HG02840 (cell line): ENCODE data around the gene RBM4B.

Source experiments
- ATAC-seq: cut with Tn5 transposase; IDR thresholded peaks from one replicate; pipeline ENCODE4 v1.9.1; 2021; ENCODE audit warnings: mild to moderate bottlenecking, moderate library complexity, moderate number of reproducible peaks; ENCODE audit not compliant: unreplicated experiment, low FRiP score

Gene RBM4B

DNA sequence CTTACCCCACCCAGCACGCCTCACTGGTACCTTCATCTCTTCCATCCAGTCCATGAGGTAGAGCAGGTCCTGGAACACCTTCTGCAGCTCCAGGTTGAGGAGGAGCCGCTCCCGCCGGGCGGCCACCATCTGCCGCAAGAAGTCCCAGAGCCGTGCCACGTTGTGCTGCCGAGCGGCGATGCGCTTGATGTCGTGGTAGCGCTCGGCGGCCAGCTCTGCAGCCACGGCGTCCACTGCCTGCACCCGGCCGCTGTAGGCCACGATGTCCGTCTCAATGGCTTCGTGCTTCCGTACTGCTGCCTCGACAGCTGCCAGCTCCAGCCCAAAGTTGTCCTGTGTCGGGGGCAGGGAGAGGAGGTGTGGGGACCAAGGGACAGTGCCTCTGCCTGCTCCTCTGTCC, 29.8 kb upstream of the RBM4B start:
- ATAC-seq: no peak

DNA sequence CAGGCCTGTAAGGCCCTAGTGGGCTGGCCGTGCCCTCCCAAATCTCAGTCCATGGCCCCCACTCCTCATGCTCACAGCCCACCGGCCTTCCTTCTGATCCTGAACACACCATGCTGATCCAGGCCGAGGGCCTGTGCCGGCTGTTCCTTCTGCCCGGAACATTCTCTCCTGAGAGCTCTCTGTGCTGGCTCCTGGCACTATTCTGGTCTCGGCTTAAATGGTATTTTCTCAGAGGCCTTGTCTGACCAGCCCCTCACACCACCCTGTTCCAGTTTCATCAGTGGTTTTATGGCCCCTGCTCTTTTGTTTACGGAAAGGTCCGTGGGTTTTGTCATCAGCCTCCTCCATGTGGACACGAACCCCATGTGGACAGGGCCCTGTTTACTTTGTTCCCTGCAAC, 29.3 kb upstream of the RBM4B start:
- ATAC-seq: no peak

GRCh38 chr11:66705587-66706335, 28.1 kb upstream of the RBM4B start:
- ATAC-seq: no peak

- ATAC-seq: no peak
Measured at GRCh38 chr11:66704659-66705360, 27.1 kb upstream of the RBM4B start.

DNA sequence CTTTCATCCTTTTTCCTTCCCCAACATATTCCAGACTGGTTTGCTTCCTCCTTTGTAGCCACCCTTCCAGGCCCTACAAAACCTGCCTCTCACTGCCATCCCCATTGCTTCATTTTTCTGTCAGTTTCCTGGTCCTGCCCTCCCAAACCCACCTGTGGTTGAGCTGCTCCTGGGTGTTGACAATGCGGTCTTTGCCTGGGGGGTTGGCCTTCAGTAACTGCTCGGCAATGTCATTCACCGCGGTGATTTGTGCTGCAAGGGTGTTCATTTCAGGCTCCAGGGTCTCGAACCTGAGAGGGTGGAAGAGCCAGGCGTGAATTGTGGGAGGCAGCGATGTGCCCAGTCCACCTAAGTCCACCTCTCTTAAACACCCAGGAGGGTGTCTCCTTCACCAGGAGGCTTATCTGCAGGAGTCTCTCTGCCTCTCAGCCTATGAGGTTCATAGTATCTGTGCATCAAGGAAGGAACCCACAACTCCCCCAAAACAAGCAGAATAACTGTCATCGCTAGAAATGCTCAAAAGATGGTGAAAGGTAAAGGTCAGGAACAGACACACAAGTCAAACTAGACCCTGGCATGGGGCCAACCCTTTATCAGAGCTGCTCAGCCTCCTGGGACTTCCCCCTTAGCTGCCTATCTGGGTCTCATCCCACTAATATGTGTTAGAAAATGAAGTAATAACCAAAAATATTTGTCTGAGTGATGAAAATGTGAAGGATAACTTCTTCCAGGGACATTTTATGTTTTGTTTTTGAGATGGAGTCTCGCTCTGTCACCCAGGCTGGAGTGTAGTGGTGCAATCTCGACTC, 23.9 kb upstream of the RBM4B start:
- ATAC-seq: no peak

- ATAC-seq: no peak
Measured at GRCh38 chr11:66700742-66701141, 23.1 kb upstream of the RBM4B start.

- no peak for ATAC-seq
Measured at GRCh38 chr11:66700337-66700736, 22.6 kb upstream of the RBM4B start.

- ATAC-seq: no peak
Measured at GRCh38 chr11:66698491-66698890, 20.8 kb upstream of the RBM4B start.

DNA sequence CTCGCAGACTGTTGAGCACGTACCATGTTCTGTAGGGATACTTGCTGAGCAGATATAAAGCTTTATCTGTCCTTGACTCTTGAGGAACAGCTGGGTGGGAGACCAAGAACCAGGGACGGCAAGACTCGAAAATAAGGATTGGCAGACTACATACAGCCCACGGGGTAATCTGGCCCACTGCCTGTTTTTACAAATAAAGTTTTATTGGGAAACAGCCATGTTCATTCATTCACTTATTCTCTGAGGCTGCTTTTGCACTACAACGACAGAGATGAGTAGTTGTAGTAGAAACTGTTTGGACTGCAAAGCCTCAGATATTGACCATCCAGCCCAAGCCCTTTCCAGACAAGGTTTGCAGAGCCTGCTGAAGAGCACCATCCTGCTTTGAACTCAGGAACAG, 20.3 kb upstream of the RBM4B start:
- ATAC-seq: no peak

DNA sequence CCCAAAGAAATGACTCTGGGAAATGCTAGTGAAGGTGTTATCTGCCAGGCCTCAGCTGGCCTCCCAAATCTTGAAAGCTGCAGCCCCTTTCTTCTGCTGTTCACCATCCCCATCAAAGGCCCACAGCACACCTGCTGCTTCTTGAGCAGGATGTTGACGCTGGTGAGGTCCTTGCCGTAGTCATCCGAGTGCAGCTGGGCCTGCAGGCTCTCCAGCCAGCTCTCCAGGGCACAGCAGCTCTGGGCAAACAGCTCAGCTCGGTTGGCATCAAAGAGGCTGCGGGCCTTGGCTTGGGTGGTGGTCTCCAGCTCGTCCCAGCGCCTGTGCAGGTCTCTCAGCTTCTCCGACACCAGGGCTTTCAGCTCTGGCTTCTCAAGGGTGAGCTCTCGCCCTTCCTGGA, 18.5 kb upstream of the RBM4B start:
- no peak for ATAC-seq

DNA sequence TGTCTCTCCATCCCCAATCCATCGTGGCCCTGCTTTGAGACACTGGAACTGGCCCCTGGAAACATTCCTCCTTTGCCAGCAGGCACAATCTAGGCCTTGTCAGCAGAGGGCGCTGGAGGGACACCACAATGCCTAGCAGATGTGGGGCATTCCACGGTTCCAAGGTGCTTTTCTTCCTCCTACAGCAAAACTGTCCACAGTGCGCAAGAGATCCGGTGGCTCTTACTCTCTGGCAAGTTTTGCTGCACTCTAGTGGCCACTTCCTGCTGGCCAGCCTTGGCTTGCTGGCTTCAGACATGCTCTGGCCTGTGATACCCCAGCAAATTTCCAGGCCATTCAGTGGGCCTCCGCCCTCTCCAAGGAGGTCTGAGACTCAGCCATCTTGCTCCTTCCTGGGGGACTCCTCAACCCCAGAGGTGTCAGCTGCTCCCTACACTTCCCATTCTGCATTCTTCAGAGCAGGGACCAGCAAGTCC, 17.1 kb upstream of the RBM4B start:
- ATAC-seq: no peak

- no peak for ATAC-seq
Measured at GRCh38 chr11:66694056-66694410, 16.3 kb upstream of the RBM4B start.

DNA sequence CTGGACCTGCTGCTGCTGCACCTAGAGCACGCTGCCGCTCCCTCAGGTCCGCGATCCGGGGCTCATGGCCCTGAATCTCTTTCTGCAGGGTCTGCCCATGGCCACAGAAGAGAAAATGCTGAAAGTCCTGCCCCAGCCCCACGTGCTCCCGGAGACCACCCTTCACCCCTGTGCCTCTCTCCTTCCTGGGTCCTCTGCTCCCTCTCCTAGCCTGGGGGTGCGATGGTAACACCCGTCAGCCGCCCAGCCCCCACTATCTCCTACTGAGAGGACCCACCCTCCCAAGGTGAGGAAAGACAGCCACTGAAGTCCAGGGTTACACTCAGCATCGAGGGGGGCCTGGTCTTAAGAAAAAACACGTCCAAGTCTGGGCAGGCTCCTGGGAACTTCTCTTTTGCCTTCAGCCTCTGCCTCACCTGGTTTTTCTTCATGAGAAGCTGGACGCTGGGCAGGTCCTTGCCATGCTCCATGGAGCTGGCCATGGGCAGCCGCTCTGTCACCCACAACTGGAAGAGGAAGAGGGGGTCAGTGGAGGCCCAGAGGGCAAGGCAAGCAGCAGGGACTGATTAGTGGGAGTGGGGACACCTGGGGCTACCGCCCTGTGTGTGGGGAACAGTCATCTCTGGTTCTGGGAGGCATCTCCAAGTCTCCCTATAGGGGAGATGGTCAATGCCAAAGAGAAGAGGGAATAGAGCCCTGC, 15.8 kb upstream of the RBM4B start:
- no peak for ATAC-seq

DNA sequence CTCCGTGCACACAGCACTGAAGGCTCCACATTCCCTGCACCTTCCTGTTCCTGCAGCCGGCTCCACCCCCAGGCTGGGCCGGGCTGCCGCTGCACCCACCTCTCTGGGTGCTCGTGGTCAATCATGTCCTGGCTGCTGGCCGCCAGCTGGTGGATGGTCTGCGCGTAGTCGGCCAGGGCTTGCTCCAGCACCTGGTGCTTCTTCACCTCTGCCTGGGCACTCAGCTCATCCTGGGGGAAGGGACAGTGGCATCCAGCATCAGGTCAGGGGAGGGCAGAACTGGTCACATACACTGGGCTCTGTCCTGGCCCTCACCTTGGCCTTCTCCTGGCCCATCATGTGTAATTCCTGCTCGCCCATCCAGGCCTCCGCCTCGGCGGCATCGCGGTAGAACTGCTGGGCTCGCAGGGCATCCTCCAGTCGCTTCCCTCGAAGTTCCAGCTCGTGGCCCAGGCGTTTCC, 15.2 kb upstream of the RBM4B start:
- ATAC-seq: no peak

DNA sequence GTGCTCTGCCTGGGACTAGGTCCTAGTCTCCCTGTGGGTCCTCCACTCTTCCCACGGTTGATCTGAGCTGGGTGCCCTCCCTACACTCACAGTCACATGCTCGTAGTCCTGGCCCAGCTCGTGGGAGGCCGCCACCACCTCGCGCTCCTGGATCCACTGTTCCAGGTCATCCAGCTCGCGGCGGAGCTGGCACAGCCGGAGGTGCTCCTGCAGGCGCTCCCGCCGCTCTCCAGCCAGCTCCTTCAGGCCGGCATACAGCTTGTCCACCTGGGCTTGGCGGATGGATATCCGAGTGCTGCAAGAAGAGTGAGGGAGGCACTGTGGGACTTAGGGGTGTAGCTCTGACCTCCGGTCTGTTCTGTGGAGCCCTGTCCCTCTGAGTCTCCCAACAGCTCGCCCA, 14.8 kb upstream of the RBM4B start:
- no peak for ATAC-seq

DNA sequence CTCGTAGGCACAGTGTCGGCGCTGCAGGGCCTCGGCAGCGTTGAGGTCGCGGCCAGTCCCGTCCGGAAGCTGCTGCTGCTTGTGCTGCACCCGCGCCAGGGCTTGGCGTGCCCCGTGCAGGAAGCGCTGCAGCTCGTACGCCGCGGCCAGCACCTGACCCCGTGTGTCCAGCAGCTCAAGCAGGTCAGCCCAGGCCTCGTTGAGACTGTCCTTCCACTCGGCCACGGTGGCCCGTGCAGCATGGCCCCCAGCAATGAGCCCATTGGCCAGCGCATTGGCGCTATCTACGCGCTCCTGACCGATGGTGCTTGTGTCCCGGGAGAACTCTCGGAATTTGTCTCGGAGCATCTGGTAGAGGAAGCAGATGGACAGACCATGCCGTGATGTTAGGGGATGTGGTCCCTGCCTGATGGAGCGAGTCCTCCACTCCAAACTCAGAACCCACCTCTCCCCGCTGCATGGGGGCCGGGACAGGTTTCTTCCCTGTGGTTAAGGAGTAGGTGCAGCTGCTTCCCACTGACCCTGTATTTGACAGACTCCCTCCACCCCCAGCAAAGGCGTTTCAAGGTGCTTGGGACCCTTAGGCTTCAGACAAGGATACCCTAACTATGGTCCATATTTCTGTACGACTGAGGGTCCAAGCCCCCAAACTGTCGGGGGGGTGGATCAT, 13.8 kb upstream of the RBM4B start:
- no peak for ATAC-seq

DNA sequence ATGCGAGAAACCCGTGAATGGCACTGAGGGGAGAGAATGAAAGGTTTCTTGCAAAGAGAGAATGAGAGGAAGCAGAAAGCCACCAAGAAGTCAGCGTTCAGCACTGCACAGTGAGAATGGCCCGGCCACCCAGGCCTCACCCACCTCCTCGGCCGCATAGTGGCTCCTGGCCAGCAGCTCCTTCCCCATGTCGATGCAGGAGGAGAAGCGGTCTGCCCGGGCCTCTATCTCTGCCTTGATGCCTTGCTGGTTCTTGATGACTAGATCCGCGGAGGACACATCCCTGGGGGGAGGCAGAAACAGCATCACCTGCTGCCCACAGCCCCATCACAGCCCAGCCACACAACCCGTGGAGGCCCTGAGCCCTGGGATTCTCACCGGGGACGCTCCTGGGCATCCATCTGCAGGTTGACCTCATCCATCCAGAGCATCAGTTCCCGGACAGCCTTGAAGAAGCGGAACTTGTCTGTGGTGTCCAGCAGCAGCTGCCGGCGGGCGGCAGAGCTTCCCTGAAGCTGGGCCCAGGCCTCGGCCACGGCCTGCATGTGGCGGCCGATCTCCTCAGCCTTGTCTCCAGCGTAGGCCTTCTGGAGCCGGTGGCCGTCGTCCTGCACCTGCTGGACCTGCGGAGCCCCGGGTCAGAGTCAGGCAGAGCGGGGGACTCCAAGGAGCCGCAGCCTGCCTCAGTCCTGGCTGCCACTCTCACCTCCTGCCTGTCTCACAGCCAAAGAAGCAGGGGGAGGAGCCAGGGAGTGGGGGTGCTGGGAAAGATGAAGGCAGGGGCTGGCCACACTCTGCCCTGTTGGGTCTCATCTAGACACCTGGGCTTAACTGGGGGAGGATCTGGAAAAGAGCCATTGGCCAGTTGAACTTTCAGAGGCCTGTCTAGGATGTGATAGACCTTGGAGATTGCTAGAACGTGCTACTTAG, 12.2 kb upstream of the RBM4B start:
- no peak for ATAC-seq

- ATAC-seq: no peak
Measured at GRCh38 chr11:66688561-66689534, 11.2 kb upstream of the RBM4B start.
